ENCODE data around the gene C22orf39.

DNA sequence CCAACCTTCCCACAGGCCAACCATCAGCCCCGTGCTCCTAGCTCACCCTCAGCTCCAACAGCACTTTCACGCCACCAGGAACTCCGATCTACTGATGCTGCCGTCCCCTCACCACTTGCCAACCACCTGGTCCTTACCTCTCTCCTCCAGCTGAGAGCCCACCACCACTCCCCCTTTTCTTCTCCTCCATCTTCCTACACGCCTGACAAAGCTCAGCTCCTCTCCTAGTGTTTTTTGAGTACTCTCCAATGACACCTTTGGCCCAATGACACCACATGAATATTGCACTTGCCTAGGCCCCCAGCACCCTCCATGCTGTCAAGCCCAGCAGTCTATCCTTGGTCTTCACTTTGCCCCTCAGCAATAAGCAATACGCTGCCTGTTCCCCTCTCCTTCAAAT, 46.6 kb downstream of the C22orf39 start:
- TF ChIP-seq POLR2A (IDR thresholded peaks at IDR 0.05; ENCODE audit: low read depth, low read length) (no peak), TAF1 (IDR thresholded peaks at IDR 0.05; ENCODE audit: borderline replicate concordance, low read depth, low read length) (no peak), POLR2AphosphoS5 (IDR thresholded peaks at IDR 0.05; ENCODE audit: low read depth, low read length) (no peak)

Data from GM12892 (cell line).